ACC112 (cell line): ENCODE results near the gene VEPH1.

Source experiments
- H2AFZ ChIP-seq: fragments of 200-600 bp; sonication (generic); one replicate; pipeline ENCODE4 v1.6.0; 2017; ENCODE audit warnings: antibody characterized with exemption, low read length; ENCODE audit not compliant: unreplicated experiment
- H3K27ac ChIP-seq: fragments of 200-600 bp; sonication (generic); 2 replicates; pipeline ENCODE4 v1.5.1; 2014; ENCODE audit warnings: low read depth, mild to moderate bottlenecking, antibody characterized with exemption, low read length, moderate library complexity
- H3K27me3 ChIP-seq: fragments of 200-600 bp; sonication (generic); 2 replicates; pipeline ENCODE4 v1.6.1; 2014; ENCODE audit warnings: mild to moderate bottlenecking, antibody characterized with exemption, low read length, moderate library complexity, mixed read lengths; ENCODE audit not compliant: insufficient read depth
- H3K36me3 ChIP-seq: fragments of 200-600 bp; sonication (generic); 2 replicates; pipeline ENCODE4 v1.6.1; 2016; ENCODE audit warnings: mild to moderate bottlenecking, antibody characterized with exemption, low read length, moderate library complexity, mixed read lengths; ENCODE audit not compliant: insufficient read depth
- H3K4me1 ChIP-seq: fragments of 200-600 bp; sonication (generic); one replicate; pipeline ENCODE4 v1.6.1; 2016; ENCODE audit warnings: low read length, mixed read lengths; ENCODE audit not compliant: insufficient read depth, unreplicated experiment, control insufficient read depth
- H3K4me3 ChIP-seq: fragments of 200-600 bp; sonication (generic); 2 replicates; pipeline ENCODE4 v1.5.1; 2014; ENCODE audit warnings: mild to moderate bottlenecking, low read depth, low read length
- H3K79me2 ChIP-seq: fragments of 200-600 bp; sonication (generic); one replicate; pipeline ENCODE4 v1.6.0; 2016; ENCODE audit warnings: low read length; ENCODE audit not compliant: control insufficient read depth, unreplicated experiment, insufficient read depth

Gene VEPH1

GRCh38 chr3:157475921-157476414 lies 27.2 kb downstream of the VEPH1 start:
- H3K79me2 ChIP-seq, result no peaks in the 10 kb centered on the region
- peaks cover 5% of the 10 kb centered on the region for H3K4me1 ChIP-seq
- no peak overlapping the region for H3K4me3 ChIP-seq
- no peak overlapping the region for H3K27ac ChIP-seq
- H2AFZ ChIP-seq, result no peak overlapping the region
- no peaks in the 10 kb centered on the region for H3K27me3 ChIP-seq
- peaks cover 5% of the 10 kb centered on the region; the same call in 1 of the 2 replicates for H3K36me3 ChIP-seq

- Histone ChIP-seq H2AFZ (no peak overlapping the region), H3K4me1 (peaks cover 16% of the 10 kb centered on the region), H3K27me3 (no peaks in the 10 kb centered on the region), H3K36me3 (no peaks in the 10 kb centered on the region), H3K79me2 (no peaks in the 10 kb centered on the region), H3K27ac (no peak overlapping the region), H3K4me3 (no peak overlapping the region)
Observed at GRCh38 chr3:157472648-157473047, 30.6 kb downstream of the VEPH1 start.

GRCh38 chr3:157471064-157471463 lies 32.2 kb downstream of the VEPH1 start:
- no peak overlapping the region for H2AFZ ChIP-seq
- no peak overlapping the region for H3K27ac ChIP-seq
- no peaks in the 10 kb centered on the region for H3K27me3 ChIP-seq
- H3K4me1 ChIP-seq, result peaks cover 26% of the 10 kb centered on the region
- peaks cover 7% of the 10 kb centered on the region; the same call in 1 of the 2 replicates for H3K36me3 ChIP-seq
- no peaks in the 10 kb centered on the region for H3K79me2 ChIP-seq
- H3K4me3 ChIP-seq, result no peak overlapping the region

GRCh38 chr3:157469561-157470294 lies 33.5 kb downstream of the VEPH1 start:
- Histone ChIP-seq H2AFZ (no peak overlapping the region), H3K4me1 (peaks cover 24% of the 10 kb centered on the region), H3K79me2 (no peaks in the 10 kb centered on the region), H3K27ac (no peak overlapping the region), H3K27me3 (no peaks in the 10 kb centered on the region), H3K36me3 (peaks cover 7% of the 10 kb centered on the region; the same call in 1 of the 2 replicates), H3K4me3 (no peak overlapping the region)

- H2AFZ ChIP-seq, result peak overlapping the region; percentile 69
- peaks cover 32% of the 10 kb centered on the region for H3K4me1 ChIP-seq
- peaks cover 7% of the 10 kb centered on the region; the same call in 1 of the 2 replicates for H3K36me3 ChIP-seq
- H3K27me3 ChIP-seq, result no peaks in the 10 kb centered on the region
- H3K4me3 ChIP-seq, result no peak overlapping the region
- no peaks in the 10 kb centered on the region for H3K79me2 ChIP-seq
- H3K27ac ChIP-seq, result peak overlapping the region; percentile 35
Observed at GRCh38 chr3:157467200-157467599, 36.0 kb downstream of the VEPH1 start.

- H3K36me3 ChIP-seq, result peaks cover 7% of the 10 kb centered on the region; the same call in 1 of the 2 replicates
- H3K4me3 ChIP-seq, result no peak overlapping the region
- peaks cover 38% of the 10 kb centered on the region for H3K4me1 ChIP-seq
- H3K79me2 ChIP-seq, result no peaks in the 10 kb centered on the region
- H3K27me3 ChIP-seq, result no peaks in the 10 kb centered on the region
- no peak overlapping the region for H2AFZ ChIP-seq
- no peak overlapping the region for H3K27ac ChIP-seq
Observed at GRCh38 chr3:157465741-157466140, 37.5 kb downstream of the VEPH1 start.

DNA sequence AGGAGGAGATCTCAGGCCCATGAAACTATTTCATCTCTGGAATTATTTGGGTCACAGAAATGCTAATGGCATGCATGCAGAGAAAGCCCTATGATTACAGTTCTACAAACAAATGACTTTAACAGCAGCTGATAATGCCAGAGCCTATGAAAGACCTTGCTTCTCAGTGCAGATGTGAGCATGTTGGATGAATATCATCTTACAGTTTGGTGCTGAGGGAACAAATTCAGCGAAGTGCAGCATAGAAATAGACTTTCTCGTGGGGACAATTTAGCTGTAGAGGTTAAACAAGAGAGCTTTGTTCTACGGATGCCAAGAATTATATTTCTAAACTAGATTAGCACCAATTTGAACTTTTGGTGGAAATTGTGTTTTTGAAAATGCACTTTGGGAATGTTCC lies 38.9 kb downstream of the VEPH1 start:
- H3K27me3 ChIP-seq, result no peaks in the 10 kb centered on the region
- H3K36me3 ChIP-seq, result peaks cover 12% of the 10 kb centered on the region; the same call in 1 of the 2 replicates
- no peak overlapping the region for H2AFZ ChIP-seq
- H3K79me2 ChIP-seq, result no peaks in the 10 kb centered on the region
- H3K27ac ChIP-seq, result no peak overlapping the region
- H3K4me1 ChIP-seq, result peaks cover 47% of the 10 kb centered on the region
- H3K4me3 ChIP-seq, result no peak overlapping the region

- Histone ChIP-seq H3K36me3 (peaks cover 17% of the 10 kb centered on the region; the same call in 1 of the 2 replicates), H3K27me3 (no peaks in the 10 kb centered on the region), H2AFZ (no peak overlapping the region), H3K4me1 (peaks cover 45% of the 10 kb centered on the region), H3K79me2 (no peaks in the 10 kb centered on the region), H3K27ac (no peak overlapping the region), H3K4me3 (no peak overlapping the region)
Observed at GRCh38 chr3:157463816-157464215, 39.4 kb downstream of the VEPH1 start.

DNA sequence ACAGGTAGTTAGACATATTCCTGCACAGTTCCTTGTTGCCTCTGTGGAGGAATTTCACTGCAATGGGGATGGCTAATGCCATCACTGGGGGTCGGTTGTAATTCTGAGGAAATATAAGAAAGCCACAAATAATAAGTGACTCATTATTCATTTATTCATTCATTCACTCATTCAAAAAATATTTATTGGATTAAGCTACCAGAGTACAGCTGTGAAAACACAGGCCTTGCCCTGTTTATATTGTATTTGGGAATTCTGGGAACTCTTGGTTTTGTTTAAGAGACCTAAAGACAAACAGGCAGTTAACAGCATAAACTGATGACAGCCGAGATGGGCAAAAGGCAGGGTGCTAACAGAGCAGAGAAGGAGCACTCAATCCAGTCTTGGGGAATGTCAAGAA lies 43.0 kb downstream of the VEPH1 start:
- Histone ChIP-seq H3K4me3 (no peak overlapping the region; the same call in 1 of the 2 replicates), H2AFZ (no peak overlapping the region), H3K27ac (peak overlapping the region; percentile 22; the same call in 1 of the 2 replicates)

GRCh38 chr3:157459706-157460105 lies 43.5 kb downstream of the VEPH1 start:
- Histone ChIP-seq H2AFZ (no peak overlapping the region), H3K27ac (no peak overlapping the region), H3K4me3 (no peak overlapping the region), H3K27me3 (no peaks in the 10 kb centered on the region), H3K36me3 (peaks cover 22% of the 10 kb centered on the region; the same call in 1 of the 2 replicates), H3K4me1 (peaks cover 27% of the 10 kb centered on the region), H3K79me2 (no peaks in the 10 kb centered on the region)

More for the DNA sequence above, 43.0 kb downstream of the VEPH1 start:
- H3K79me2 ChIP-seq, result no peaks in the 10 kb centered on the region
- H3K27me3 ChIP-seq, result no peaks in the 10 kb centered on the region
- peaks cover 22% of the 10 kb centered on the region; the same call in 1 of the 2 replicates for H3K36me3 ChIP-seq
- H3K4me1 ChIP-seq, result peaks cover 27% of the 10 kb centered on the region

GRCh38 chr3:157453824-157454223 lies 49.4 kb downstream of the VEPH1 start:
- no peak overlapping the region for H3K27ac ChIP-seq
- H2AFZ ChIP-seq, result no peak overlapping the region
- H3K4me3 ChIP-seq, result no peak overlapping the region
- no peaks in the 10 kb centered on the region for H3K79me2 ChIP-seq
- no peaks in the 10 kb centered on the region for H3K4me1 ChIP-seq
- H3K36me3 ChIP-seq, result peaks cover 12% of the 10 kb centered on the region; the same call in 1 of the 2 replicates
- no peaks in the 10 kb centered on the region for H3K27me3 ChIP-seq
